ENCODE results near the gene SLC7A4. TPM values are rescaled to one million over a fixed set of nuclear protein-coding genes. Genes with fewer than 3 reads are reported as not detected.
A peak's percentile ranks its signal among the peaks of the same experiment; 100 is the strongest.
"Not testable (repeated sequence)": the region's sequence is repeated elsewhere in the genome, so short reads cannot be mapped to it uniquely, and the experiment has no call there.

The SLC7A4 gene
- total RNA-seq, 1 donor from 2014 or later: 0.59 TPM

DNA sequence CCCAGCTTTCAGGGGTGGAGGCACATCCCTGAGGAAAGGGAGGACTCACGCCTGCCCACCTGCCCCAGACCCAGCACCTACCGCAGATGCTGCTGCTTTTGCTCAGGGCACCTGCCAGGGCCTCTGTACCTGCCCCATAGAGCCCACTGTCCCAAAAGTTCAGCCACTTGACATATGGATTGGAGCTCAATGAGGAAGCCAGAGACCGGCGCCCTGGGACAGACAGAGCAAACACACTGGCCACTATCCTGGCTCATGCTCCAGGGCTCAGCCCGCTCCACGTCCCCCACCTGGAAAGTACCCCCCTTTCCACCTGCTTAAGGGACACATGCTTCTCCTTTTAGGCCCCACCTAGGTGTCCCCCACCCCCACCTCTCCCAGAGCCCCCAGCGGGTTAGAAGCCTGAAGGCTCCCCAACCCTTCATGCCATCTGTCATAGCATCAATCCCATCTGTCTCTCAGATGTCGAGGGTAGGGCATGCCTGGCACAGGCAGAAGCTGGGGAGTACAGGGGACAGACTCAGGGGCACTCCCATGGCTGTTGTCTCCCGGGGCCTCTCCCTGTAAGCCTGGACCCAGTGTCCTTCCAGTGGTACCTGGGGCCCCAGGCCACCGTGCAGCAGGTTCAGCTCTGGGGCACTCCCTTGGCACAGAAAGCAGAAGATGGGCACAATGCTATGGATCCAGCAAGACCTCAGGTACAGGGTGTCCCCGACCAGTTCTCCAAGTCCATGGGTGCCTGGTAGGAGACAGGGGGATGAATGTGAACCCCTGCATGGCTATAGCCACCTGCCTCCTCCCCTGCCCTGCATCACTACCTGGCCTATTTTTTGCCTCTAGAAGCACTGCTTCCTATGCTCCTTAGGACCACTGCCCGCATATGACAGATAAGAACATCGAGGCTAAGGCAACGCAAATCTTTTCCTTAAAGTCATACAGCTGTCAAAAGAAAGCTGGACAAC is 19.6 kb downstream of the SLC7A4 start:
- Mint-ChIP-seq H3K9me3 (ENCODE audit: unreplicated experiment) (peaks cover 10% of the 10 kb centered on the region), H3K36me3 (ENCODE audit: unreplicated experiment) (no peaks in the 10 kb centered on the region), H3K4me1 (ENCODE audit: low read depth, unreplicated experiment) (peaks cover 35% of the 10 kb centered on the region), H3K27ac (ENCODE audit: unreplicated experiment) (peak overlapping the region; percentile 68), H3K4me3 (ENCODE audit: unreplicated experiment) (peak overlapping the region; percentile 99), H3K27me3 (ENCODE audit: unreplicated experiment) (peaks cover 23% of the 10 kb centered on the region)
- TF ChIP-seq, protein P1, sequence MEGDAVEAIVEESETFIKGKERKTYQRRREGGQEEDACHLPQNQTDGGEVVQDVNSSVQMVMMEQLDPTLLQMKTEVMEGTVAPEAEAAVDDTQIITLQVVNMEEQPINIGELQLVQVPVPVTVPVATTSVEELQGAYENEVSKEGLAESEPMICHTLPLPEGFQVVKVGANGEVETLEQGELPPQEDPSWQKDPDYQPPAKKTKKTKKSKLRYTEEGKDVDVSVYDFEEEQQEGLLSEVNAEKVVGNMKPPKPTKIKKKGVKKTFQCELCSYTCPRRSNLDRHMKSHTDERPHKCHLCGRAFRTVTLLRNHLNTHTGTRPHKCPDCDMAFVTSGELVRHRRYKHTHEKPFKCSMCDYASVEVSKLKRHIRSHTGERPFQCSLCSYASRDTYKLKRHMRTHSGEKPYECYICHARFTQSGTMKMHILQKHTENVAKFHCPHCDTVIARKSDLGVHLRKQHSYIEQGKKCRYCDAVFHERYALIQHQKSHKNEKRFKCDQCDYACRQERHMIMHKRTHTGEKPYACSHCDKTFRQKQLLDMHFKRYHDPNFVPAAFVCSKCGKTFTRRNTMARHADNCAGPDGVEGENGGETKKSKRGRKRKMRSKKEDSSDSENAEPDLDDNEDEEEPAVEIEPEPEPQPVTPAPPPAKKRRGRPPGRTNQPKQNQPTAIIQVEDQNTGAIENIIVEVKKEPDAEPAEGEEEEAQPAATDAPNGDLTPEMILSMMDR (IDR thresholded peaks at IDR 0.05; ENCODE audit: partially characterized antibody, unreplicated experiment): no peak
- DNase-seq: no peak

DNA sequence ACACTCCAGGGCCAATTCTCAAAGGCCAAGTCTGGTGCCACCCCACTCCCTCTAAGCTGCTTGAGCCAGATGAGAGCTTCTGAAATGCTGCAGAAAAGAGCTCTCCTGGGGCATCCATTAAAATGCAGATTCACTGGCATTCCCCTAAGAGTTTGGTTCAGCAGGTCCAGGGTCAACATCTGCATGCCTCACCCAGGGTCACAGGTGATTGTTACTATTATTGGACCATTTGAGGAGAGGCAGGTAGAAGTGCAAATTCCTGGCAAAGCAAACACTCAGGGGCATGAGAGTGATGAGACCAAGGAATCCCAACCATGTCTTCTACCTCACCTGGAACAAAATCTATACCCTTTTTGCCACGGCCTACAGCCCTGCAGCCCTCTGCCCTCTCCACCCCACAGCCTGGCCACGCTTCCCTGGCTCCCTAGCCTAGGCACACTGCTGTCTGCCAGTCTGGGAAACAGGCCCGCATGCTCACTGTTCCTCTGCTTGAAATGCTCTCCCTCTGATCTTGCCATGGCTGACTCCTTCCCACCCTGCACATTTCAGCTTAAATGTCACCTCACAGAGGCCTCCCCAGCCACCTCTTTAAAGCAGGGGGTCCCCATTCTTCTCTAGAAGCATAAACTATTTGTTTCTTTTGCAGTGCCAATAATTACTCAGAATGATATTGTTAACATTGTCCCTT is 21.8 kb downstream of the SLC7A4 start:
- Mint-ChIP-seq H3K4me3 (ENCODE audit: unreplicated experiment) (peak overlapping the region; percentile 57), H3K27ac (ENCODE audit: unreplicated experiment) (no peak overlapping the region), H3K36me3 (ENCODE audit: unreplicated experiment) (no peaks in the 10 kb centered on the region), H3K4me1 (ENCODE audit: low read depth, unreplicated experiment) (peaks cover 21% of the 10 kb centered on the region), H3K9me3 (ENCODE audit: unreplicated experiment) (peaks cover 7% of the 10 kb centered on the region), H3K27me3 (ENCODE audit: unreplicated experiment) (peaks cover 18% of the 10 kb centered on the region)
- TF ChIP-seq, protein P1 (IDR thresholded peaks at IDR 0.05; ENCODE audit: partially characterized antibody, unreplicated experiment): no peak
- no peak for DNase-seq

DNA sequence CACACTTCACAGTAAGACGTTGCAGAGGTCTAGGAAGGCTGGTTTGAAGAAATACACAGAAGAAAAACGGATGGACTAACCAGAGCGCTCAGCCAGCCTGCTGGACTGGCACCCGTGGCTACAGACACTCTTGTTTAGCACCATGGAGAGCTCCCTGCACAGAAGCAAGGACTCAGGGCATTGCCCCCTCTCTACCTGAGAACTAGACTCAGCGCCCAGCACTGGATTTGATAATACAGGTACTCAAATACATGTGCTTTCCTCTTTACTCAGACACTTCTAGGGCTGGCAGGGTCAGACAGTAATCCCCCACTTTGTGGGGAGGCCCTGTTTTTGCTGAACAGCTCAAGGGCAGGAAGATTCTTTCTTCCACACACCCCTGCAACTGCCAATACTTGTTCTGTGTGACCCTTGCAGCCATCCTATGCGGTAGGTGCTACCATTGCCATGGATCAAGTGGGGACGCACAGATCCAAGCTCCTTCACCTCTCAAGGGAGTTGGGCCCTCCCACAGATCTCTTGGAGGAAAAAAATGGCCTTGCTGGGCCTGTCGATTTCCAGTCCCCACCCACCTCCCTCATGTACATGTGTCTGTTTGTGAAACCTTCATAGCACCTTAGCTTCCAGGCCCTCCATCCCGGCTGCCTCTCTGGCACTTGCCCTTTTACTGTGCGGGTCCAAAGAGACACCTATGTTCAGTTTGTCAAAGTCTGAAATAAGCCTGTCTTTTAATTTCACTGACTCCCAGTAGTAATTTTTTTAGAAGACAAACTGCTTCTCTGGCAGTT is 22.5 kb downstream of the SLC7A4 start:
- DNase-seq: no peak
- Mint-ChIP-seq H3K4me3 (ENCODE audit: unreplicated experiment) (no peak overlapping the region), H3K27ac (ENCODE audit: unreplicated experiment) (no peak overlapping the region)

DNA sequence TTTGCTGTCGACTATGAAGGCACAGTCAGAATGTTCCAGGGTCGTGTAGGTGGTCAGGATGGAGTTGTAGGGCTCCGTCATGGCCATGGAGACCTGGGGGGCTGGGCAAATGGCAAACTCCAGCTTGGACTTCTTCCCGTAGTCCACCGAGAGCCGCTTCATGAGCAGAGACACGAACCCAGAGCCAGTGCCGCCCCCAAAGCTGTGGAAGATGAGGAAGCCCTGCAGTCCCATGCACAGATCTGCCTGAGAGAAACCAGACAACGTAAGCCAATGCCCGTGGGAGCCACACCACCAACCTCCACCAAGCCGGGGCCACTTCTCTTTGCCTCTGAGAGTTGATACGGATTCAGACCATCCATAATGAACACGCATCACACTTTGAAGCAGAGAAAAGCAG is 23.2 kb downstream of the SLC7A4 start:
- H3K36me3 Mint-ChIP-seq (ENCODE audit: unreplicated experiment); DNase-seq; H3K27ac Mint-ChIP-seq (ENCODE audit: unreplicated experiment); H3K27me3 Mint-ChIP-seq (ENCODE audit: unreplicated experiment); H3K9me3 Mint-ChIP-seq (ENCODE audit: unreplicated experiment); H3K4me3 Mint-ChIP-seq (ENCODE audit: unreplicated experiment): not testable (repeated sequence)
- H3K4me1 Mint-ChIP-seq (ENCODE audit: low read depth, unreplicated experiment): peaks cover 12% of the 10 kb centered on the region

More for the DNA sequence above, 22.5 kb downstream of the SLC7A4 start:
- H3K36me3 Mint-ChIP-seq (ENCODE audit: unreplicated experiment): no peaks in the 10 kb centered on the region
- peaks cover 12% of the 10 kb centered on the region for H3K27me3 Mint-ChIP-seq (ENCODE audit: unreplicated experiment)
- H3K4me1 Mint-ChIP-seq (ENCODE audit: low read depth, unreplicated experiment): peaks cover 15% of the 10 kb centered on the region
- TF ChIP-seq, protein P1 (IDR thresholded peaks at IDR 0.05; ENCODE audit: partially characterized antibody, unreplicated experiment): no peak
- peaks cover 7% of the 10 kb centered on the region for H3K9me3 Mint-ChIP-seq (ENCODE audit: unreplicated experiment)

DNA sequence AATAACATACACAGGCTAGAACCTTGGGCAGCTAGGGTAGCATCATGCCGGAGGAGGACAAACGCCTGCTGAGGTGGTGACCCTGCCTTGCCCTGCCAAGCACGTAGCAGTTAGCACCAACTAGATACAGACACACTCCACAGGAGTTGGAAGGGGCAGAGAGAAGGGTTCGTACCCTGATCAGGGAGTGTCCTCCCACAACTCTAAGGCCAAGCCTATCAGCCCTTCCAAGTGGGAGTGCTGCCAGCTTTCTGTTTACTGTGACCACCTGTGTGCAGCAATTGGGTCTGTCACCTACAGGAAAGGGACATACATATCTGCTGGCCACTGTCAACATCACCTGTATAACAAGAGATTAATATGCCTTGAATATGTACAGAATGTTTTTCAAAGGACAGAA is 28.6 kb downstream of the SLC7A4 start:
- Mint-ChIP-seq H3K27me3 (ENCODE audit: unreplicated experiment) (peaks cover 3% of the 10 kb centered on the region), H3K27ac (ENCODE audit: unreplicated experiment) (no peak overlapping the region), H3K4me3 (ENCODE audit: unreplicated experiment) (peak overlapping the region; percentile 99), H3K4me1 (ENCODE audit: low read depth, unreplicated experiment) (peaks cover 1% of the 10 kb centered on the region), H3K36me3 (ENCODE audit: unreplicated experiment) (no peaks in the 10 kb centered on the region), H3K9me3 (ENCODE audit: unreplicated experiment) (peaks cover 14% of the 10 kb centered on the region)
- no peak for DNase-seq
- TF ChIP-seq, protein P1 (IDR thresholded peaks at IDR 0.05; ENCODE audit: partially characterized antibody, unreplicated experiment): no peak
